Measurements from ENCODE around the gene CCR2. TPM values are rescaled to one million over a fixed set of nuclear protein-coding genes. Genes with fewer than 3 reads are reported as not detected.
"Not testable (repeated sequence)": the region's sequence is repeated elsewhere in the genome, so short reads cannot be mapped to it uniquely, and the experiment has no call there.

CCR2 gene
- total and polyA plus RNA-seq, 2 experiments from 2014 or later = not detected

- TF ChIP-seq, protein P1, sequence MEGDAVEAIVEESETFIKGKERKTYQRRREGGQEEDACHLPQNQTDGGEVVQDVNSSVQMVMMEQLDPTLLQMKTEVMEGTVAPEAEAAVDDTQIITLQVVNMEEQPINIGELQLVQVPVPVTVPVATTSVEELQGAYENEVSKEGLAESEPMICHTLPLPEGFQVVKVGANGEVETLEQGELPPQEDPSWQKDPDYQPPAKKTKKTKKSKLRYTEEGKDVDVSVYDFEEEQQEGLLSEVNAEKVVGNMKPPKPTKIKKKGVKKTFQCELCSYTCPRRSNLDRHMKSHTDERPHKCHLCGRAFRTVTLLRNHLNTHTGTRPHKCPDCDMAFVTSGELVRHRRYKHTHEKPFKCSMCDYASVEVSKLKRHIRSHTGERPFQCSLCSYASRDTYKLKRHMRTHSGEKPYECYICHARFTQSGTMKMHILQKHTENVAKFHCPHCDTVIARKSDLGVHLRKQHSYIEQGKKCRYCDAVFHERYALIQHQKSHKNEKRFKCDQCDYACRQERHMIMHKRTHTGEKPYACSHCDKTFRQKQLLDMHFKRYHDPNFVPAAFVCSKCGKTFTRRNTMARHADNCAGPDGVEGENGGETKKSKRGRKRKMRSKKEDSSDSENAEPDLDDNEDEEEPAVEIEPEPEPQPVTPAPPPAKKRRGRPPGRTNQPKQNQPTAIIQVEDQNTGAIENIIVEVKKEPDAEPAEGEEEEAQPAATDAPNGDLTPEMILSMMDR (conservative IDR thresholded peaks at IDR 0.05; ENCODE audit: low read depth in 2 of 2) = no peak
- no peak for TF ChIP-seq STAT1 (IDR thresholded peaks at IDR 0.05; ENCODE audit: unreplicated experiment)
Observed at GRCh38 chr3:46325645-46326300, 28.1 kb upstream of the CCR2 start (continued).

GRCh38 chr3:46330676-46331075, 23.2 kb upstream of the CCR2 start:
- not testable (repeated sequence) for H3K4me1 Mint-ChIP-seq; H3F3A ChIP-seq (replicated peaks; ENCODE audit: low read depth); H3K9me2 ChIP-seq (ENCODE audit: insufficient read depth); H3K4me3 ChIP-seq; H3K4me3 Mint-ChIP-seq; H3K27me3 Mint-ChIP-seq (ENCODE audit: insufficient read depth, low read depth, poor library complexity); H3K27ac ChIP-seq (ENCODE audit: low read depth); H3K4me1 ChIP-seq (ENCODE audit: insufficient read depth); H4K20me1 ChIP-seq (replicated peaks; ENCODE audit: insufficient read depth); H3K79me2 ChIP-seq (replicated peaks; ENCODE audit: insufficient read depth); H3K36me3 ChIP-seq (ENCODE audit: insufficient read depth); ATAC-seq; H2AFZ ChIP-seq; H3K27ac Mint-ChIP-seq; DNase-seq (ENCODE audit: low spot score); H3K4me2 ChIP-seq; H3K36me3 Mint-ChIP-seq (ENCODE audit: low read depth); H3K27me3 ChIP-seq (ENCODE audit: insufficient read depth)
- peaks cover 12% of the 10 kb centered on the region for H3K9me3 Mint-ChIP-seq

DNA sequence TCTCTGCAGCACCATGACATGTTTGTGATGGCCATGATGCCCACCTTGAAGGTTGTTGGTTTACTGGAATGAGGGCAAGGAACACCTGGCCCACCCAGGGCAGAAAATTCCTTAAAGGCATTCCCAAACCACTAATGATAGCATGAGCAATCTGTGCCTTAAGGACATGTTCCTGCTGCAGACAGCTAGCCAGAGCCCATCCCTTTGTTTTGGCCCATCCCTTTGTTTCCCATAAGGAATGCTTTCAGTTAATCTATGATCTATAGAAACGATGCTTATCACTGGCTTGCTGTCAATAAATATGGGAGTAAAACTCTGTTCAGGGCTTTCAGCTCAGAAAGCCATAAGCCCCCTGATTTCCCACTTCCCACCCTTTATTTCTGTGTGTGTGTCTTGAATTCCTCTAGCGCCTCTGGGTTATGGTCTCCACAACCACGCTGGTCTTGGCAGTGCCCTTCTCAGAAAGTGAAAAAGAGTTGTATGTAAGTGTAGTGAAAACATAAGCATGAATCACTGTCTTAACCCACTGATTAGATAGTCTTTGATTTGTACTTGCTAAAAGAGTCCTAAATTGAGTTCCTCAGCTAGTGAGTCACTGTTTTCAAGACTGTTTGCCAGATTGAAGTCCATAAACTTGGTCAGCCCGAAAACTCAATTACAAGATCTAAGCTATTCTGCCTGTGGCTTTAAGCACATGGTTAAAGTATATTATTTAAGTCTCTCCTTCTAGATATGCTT, 19.0 kb upstream of the CCR2 start:
- Histone ChIP-seq H3K9me2 (ENCODE audit: insufficient read depth) (peaks cover 7% of the 10 kb centered on the region; the same call in 1 of the 2 replicates), H3K79me2 (replicated peaks; ENCODE audit: insufficient read depth) (no peaks in the 10 kb centered on the region), H3F3A (replicated peaks; ENCODE audit: low read depth) (no peaks in the 10 kb centered on the region), H3K36me3 (ENCODE audit: insufficient read depth) (peaks cover 4% of the 10 kb centered on the region; the same call in 1 of the 2 replicates), H3K27me3 (ENCODE audit: insufficient read depth) (no peaks in the 10 kb centered on the region), H3K4me3 (no peak overlapping the region), H4K20me1 (replicated peaks; ENCODE audit: insufficient read depth) (no peaks in the 10 kb centered on the region), H3K27ac (ENCODE audit: low read depth) (no peak overlapping the region), H3K4me2 (no peak overlapping the region), H3K4me1 (ENCODE audit: insufficient read depth) (no peaks in the 10 kb centered on the region), H2AFZ (no peak overlapping the region)
- no peak for TF ChIP-seq POLR2AphosphoS5 (IDR thresholded peaks at IDR 0.05; ENCODE audit: low read depth)
- ATAC-seq (no peak), DNase-seq (ENCODE audit: low spot score) (no peak)
- Mint-ChIP-seq H3K4me1 (no peaks in the 10 kb centered on the region), H3K9me3 (peaks cover 40% of the 10 kb centered on the region), H3K4me3 (no peak overlapping the region), H3K27me3 (ENCODE audit: insufficient read depth, low read depth, poor library complexity) (peaks cover 1% of the 10 kb centered on the region), H3K27ac (no peak overlapping the region), H3K36me3 (ENCODE audit: low read depth) (peaks cover 16% of the 10 kb centered on the region; the same call in 2 of the 3 replicates)

GRCh38 chr3:46335541-46335940, 18.4 kb upstream of the CCR2 start:
- H3F3A ChIP-seq (replicated peaks; ENCODE audit: low read depth) = no peaks in the 10 kb centered on the region
- H2AFZ ChIP-seq = no peak overlapping the region
- H3K27me3 ChIP-seq (ENCODE audit: insufficient read depth) = no peaks in the 10 kb centered on the region
- DNase-seq (ENCODE audit: low spot score) = no peak
- H3K36me3 ChIP-seq (ENCODE audit: insufficient read depth) = peaks cover 4% of the 10 kb centered on the region; the same call in 1 of the 2 replicates
- ATAC-seq = no peak
- Mint-ChIP-seq H3K4me3 (no peak overlapping the region), H3K4me1 (no peaks in the 10 kb centered on the region), H3K36me3 (ENCODE audit: low read depth) (peaks cover 17% of the 10 kb centered on the region; the same call in 2 of the 3 replicates), H3K27ac (no peak overlapping the region), H3K27me3 (ENCODE audit: insufficient read depth, low read depth, poor library complexity) (peaks cover 1% of the 10 kb centered on the region), H3K9me3 (peaks cover 45% of the 10 kb centered on the region)
- no peaks in the 10 kb centered on the region for H4K20me1 ChIP-seq (replicated peaks; ENCODE audit: insufficient read depth)
- H3K4me2 ChIP-seq = no peak overlapping the region
- H3K27ac ChIP-seq (ENCODE audit: low read depth) = no peak overlapping the region
- H3K79me2 ChIP-seq (replicated peaks; ENCODE audit: insufficient read depth) = no peaks in the 10 kb centered on the region
- peaks cover 7% of the 10 kb centered on the region; the same call in 1 of the 2 replicates for H3K9me2 ChIP-seq (ENCODE audit: insufficient read depth)
- H3K4me3 ChIP-seq = no peak overlapping the region
- H3K4me1 ChIP-seq (ENCODE audit: insufficient read depth) = no peaks in the 10 kb centered on the region
- no peak for TF ChIP-seq CREB1 (CRISPR knock-in tag; IDR thresholded peaks at IDR 0.05; ENCODE audit: low read depth)
- TF ChIP-seq, protein P2, sequence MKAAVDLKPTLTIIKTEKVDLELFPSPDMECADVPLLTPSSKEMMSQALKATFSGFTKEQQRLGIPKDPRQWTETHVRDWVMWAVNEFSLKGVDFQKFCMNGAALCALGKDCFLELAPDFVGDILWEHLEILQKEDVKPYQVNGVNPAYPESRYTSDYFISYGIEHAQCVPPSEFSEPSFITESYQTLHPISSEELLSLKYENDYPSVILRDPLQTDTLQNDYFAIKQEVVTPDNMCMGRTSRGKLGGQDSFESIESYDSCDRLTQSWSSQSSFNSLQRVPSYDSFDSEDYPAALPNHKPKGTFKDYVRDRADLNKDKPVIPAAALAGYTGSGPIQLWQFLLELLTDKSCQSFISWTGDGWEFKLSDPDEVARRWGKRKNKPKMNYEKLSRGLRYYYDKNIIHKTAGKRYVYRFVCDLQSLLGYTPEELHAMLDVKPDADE (IDR thresholded peaks at IDR 0.05) = no peak
- TF ChIP-seq, protein P3, sequence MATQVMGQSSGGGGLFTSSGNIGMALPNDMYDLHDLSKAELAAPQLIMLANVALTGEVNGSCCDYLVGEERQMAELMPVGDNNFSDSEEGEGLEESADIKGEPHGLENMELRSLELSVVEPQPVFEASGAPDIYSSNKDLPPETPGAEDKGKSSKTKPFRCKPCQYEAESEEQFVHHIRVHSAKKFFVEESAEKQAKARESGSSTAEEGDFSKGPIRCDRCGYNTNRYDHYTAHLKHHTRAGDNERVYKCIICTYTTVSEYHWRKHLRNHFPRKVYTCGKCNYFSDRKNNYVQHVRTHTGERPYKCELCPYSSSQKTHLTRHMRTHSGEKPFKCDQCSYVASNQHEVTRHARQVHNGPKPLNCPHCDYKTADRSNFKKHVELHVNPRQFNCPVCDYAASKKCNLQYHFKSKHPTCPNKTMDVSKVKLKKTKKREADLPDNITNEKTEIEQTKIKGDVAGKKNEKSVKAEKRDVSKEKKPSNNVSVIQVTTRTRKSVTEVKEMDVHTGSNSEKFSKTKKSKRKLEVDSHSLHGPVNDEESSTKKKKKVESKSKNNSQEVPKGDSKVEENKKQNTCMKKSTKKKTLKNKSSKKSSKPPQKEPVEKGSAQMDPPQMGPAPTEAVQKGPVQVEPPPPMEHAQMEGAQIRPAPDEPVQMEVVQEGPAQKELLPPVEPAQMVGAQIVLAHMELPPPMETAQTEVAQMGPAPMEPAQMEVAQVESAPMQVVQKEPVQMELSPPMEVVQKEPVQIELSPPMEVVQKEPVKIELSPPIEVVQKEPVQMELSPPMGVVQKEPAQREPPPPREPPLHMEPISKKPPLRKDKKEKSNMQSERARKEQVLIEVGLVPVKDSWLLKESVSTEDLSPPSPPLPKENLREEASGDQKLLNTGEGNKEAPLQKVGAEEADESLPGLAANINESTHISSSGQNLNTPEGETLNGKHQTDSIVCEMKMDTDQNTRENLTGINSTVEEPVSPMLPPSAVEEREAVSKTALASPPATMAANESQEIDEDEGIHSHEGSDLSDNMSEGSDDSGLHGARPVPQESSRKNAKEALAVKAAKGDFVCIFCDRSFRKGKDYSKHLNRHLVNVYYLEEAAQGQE (IDR thresholded peaks at IDR 0.05; ENCODE audit: unreplicated experiment) = no peak
- TF ChIP-seq EZH2phosphoT487 (IDR thresholded peaks at IDR 0.05; ENCODE audit: unreplicated experiment) = no peak
- no peak for TF ChIP-seq ZNF114 (CRISPR knock-in tag; IDR thresholded peaks at IDR 0.05)
- no peak for TF ChIP-seq ZNF331 (CRISPR knock-in tag; IDR thresholded peaks at IDR 0.05; ENCODE audit: low read depth)
- no peak for TF ChIP-seq EZH2 (IDR thresholded peaks at IDR 0.05; ENCODE audit: low read depth, unreplicated experiment)
- no peak for TF ChIP-seq NANOG (IDR thresholded peaks at IDR 0.05; ENCODE audit: borderline replicate concordance)

All from GM23338 (cell line).